Activated CD8-positive, alpha-beta memory T cell treated with anti-CD3 and anti-CD28 coated beads for 24 hours (primary cell): ENCODE measurements around the gene SPRYD3.

ENCODE experiments used
- DNase-seq: peaks from one replicate; pipeline ENCODE4 v3.0.0-alpha.2; 2020

The SPRYD3 gene

GRCh38 chr12:53079226-53080117, at the start of gene SPRYD3:
SPRYD3 (minus strand) TSS chr12:53079390; CDS start chr12:53079333, 57 bp downstream.
- DNase-seq = peak; percentile 100

DNA sequence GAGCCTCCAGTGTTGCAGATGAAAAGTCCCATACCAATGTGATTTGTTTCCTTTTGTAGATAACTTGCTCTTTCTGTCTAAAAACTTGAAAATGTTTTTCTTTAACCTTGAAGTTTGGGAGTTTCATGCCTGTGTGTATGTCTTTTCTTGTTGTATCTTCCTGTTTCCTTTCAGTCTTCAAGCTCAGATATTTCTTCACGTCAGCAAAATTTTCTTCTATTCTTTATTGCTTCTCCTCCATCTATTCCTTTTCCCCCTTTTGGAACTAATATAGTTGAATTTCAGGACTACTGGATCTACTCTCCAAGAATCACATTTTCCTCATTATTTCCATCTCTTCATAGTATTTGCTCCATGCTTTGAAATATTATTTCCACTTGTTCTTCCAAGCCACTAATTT, 48.0 kb upstream of the SPRYD3 start:
- no peak for DNase-seq

- no peak for DNase-seq
Observed at GRCh38 chr12:53124352-53124723, 45.1 kb upstream of the SPRYD3 start.

- DNase-seq = peak; percentile 52
Observed at GRCh38 chr12:53123578-53124351, 44.6 kb upstream of the SPRYD3 start.

- DNase-seq = peak; percentile 37
Observed at GRCh38 chr12:53122961-53123468, 43.8 kb upstream of the SPRYD3 start.

- DNase-seq = peak; percentile 47
Observed at GRCh38 chr12:53120685-53121525, 41.7 kb upstream of the SPRYD3 start.

DNA sequence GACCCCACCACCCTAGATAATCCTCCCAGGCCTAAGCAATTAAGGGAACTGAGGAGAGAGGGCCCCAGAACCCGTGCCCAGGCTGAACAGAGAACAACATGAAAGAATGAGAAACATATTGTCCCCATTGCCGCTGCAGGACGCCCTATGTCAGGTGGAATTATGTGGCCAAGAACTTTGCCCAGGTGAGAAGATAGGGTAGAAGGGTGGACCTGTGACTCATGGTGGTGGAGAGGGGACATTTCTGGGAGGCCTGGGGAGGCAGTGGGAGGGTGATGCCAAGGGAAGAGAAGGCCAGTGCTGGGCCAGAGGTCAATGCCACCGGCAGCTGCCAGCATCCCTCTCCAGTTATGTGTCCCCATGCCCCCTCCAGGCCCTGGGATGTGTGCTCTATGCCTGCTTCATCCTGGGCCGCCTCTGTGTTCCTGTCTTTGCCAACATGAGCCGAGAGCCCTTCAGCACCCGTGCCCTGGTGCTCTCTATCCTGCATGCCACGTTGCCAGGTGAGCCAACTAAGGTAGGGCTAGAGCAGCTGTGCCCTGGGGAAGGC, 39.6 kb upstream of the SPRYD3 start:
- DNase-seq = peak; percentile 17

GRCh38 chr12:53115891-53116648, 36.9 kb upstream of the SPRYD3 start:
- DNase-seq = peak; percentile 41

- DNase-seq = peak; percentile 44
Observed at GRCh38 chr12:53115112-53115890, 36.1 kb upstream of the SPRYD3 start.

DNA sequence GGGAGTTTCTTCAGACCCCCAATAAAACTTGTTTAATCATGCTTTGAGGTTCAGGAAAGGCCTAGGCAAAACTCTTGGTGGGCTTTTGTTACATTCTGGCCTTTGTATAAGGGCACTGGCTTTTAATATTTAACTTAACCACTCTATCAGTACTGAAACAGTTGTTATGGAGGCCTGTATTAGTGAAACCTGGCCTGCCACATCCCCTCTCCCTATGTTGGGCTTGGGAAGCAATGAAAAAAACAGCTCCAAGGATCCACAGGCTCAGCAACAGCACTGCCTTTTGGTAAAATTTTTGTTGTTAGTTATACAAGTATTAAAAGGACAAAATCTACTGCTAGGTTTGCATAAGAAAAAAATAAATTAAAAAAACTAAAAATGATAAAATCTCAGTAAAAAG, 34.8 kb upstream of the SPRYD3 start:
- no peak for DNase-seq

DNA sequence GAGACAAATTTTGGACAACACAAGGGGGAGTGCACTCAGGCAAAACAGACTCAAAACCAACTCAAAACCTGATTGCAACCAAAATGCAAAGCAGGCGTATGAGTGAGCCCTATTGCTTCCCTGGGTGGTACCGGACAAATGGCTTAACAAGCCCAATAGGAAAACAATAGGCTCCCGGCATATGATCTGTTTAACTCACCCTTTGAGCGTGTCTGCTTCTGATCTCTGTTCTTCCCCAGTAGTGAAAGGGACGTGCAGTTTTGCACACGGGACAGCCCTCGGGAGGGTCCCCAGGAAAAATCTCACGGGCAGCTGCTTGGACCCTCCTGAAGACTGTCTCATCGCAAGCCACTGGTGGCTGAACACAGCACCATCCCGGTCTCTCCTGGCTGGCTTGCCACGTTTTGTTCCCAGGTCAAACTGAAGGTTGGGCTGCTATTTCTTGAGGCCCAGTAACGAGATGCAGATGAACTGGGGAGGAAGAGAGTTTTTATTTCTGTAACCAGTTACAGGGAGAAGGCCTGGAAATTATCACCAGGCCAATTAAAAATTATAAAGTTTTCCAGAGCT, 34.0 kb upstream of the SPRYD3 start:
- peak; percentile 21 for DNase-seq

GRCh38 chr12:53112431-53112830, 33.2 kb upstream of the SPRYD3 start:
- DNase-seq = peak; percentile 9

DNA sequence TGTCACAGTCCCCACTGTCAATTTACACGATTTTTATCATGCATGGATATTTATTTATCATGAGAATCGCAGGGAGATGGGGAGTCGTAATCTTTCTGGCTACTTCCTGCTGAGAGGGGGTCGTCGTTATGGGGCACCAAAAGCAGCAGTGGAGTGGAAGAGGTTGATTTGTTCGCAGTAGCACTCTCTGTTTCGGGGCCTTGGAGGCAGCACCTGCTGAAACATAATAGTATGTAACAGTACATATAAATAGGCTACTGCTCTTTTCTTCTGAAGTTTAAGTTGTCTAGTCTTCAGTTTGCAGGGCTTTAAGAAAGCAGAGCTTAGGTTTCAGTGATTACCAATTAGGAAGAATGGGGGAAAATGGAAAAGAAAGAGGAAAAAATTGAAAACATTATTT, 27.9 kb upstream of the SPRYD3 start:
- peak; percentile 13 for DNase-seq

GRCh38 chr12:53105712-53106439, 26.7 kb upstream of the SPRYD3 start:
- peak; percentile 47 for DNase-seq

- peak; percentile 53 for DNase-seq
Observed at GRCh38 chr12:53105256-53105655, 26.1 kb upstream of the SPRYD3 start.

DNA sequence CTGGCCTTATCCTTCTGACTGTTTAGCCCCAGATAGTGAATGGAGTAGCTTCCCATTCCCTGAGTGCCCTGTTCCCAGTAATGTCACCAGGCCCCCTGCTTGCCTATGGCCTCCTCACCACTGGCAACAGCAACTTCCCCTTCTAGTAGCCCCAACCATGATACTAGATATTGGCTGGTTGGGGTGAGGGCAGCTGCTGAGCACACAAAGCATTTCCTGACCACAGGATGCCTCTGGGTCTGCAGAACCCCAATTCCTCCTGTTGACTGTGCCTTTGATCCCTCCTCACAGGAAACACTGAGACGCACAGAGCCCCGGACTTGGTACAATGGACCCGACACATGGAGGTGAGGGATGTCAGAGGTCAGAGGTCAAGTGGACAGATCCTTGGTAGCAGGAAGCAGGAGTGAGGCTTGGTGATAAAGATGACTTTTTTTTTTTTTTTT, 24.7 kb upstream of the SPRYD3 start:
- peak; percentile 59 for DNase-seq

- DNase-seq = peak; percentile 82
Observed at GRCh38 chr12:53102883-53103807, 24.0 kb upstream of the SPRYD3 start, which contains the start of gene SOAT2. SOAT2 (plus strand) TSS chr12:53103486; CDS start chr12:53103578, 92 bp downstream.
